D721Med (cell line): ENCODE results near the gene ZNF784.

Experiments
- DNase-seq: peaks from one replicate; pipeline ENCODE4 v3.0.0; 2011; ENCODE audit warnings: low spot score; ENCODE audit not compliant: insufficient read length
- FAIRE-seq: peaks from 2 replicates; lab custom pipeline; 2011; peaks lifted over from hg19 to GRCh38; lab: Jason Lieb, UNC
- CTCF ChIP-seq: IDR thresholded peaks from 2 replicates; pipeline ENCODE4 v1.5.1; 2012; ENCODE audit warnings: mild to moderate bottlenecking, control low read depth; ENCODE audit not compliant: insufficient read depth; ENCODE audit errors: missing control alignments

Gene ZNF784

GRCh38 chr19:55626350-55626749 is 2.0 kb upstream of the ZNF784 start:
- DNase-seq (no peak), FAIRE-seq (no peak)
- TF ChIP-seq CTCF, result no peak

GRCh38 chr19:55625004-55625326 is 599 bp upstream of the ZNF784 start:
- FAIRE-seq, result no peak
- TF ChIP-seq CTCF, result no peak
- no peak for DNase-seq

GRCh38 chr19:55623561-55623960 is 805 bp downstream of the ZNF784 start:
- no peak for DNase-seq
- no peak for FAIRE-seq
- TF ChIP-seq CTCF, result no peak

GRCh38 chr19:55623130-55623529 is 1.2 kb downstream of the ZNF784 start:
- no peak for DNase-seq
- no peak for TF ChIP-seq CTCF
- no peak for FAIRE-seq

- DNase-seq, result no peak
- no peak for TF ChIP-seq CTCF
- FAIRE-seq, result no peak
Measured at GRCh38 chr19:55622242-55622969, 2.0 kb downstream of the ZNF784 start.

- no peak for FAIRE-seq
- no peak for TF ChIP-seq CTCF
- no peak for DNase-seq
Measured at GRCh38 chr19:55621673-55622231, 2.6 kb downstream of the ZNF784 start.

GRCh38 chr19:55621205-55621672 is 3.1 kb downstream of the ZNF784 start:
- no peak for DNase-seq
- TF ChIP-seq CTCF, result no peak
- no peak for FAIRE-seq
